HG03060 (cell line): ENCODE results near the gene MXRA7.
"Not testable (repeated sequence)": the region's sequence is repeated elsewhere in the genome, so short reads cannot be mapped to it uniquely, and the experiment has no call there.

Experiments used
- ATAC-seq: cut with Tn5 transposase; IDR thresholded peaks from one replicate; pipeline ENCODE4 v1.9.1; 2021; ENCODE audit warnings: low read depth, moderate number of reproducible peaks; ENCODE audit not compliant: unreplicated experiment

The MXRA7 gene

GRCh38 chr17:76657505-76658241 lies 53.1 kb downstream of the MXRA7 start:
- ATAC-seq = no peak

DNA sequence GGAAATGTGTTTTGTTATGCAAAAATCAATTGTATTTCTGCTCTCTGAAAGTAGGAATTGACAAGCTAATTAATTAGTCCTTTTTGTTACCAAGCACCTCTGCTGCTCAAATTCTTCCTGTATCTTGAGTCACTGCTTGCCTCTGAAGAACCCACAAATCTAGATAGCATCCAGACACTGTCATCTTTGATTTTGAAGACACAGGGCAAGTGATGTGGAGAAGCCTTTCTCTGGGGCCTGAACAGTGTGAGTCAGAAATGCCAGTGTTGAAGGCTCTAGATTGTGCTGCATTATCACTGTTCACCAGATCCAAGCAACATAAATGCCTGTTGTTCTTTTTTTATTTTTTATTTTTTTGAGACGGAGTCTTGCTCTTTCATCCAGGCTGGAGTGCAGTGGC lies 56.4 kb downstream of the MXRA7 start:
- no peak for ATAC-seq

DNA sequence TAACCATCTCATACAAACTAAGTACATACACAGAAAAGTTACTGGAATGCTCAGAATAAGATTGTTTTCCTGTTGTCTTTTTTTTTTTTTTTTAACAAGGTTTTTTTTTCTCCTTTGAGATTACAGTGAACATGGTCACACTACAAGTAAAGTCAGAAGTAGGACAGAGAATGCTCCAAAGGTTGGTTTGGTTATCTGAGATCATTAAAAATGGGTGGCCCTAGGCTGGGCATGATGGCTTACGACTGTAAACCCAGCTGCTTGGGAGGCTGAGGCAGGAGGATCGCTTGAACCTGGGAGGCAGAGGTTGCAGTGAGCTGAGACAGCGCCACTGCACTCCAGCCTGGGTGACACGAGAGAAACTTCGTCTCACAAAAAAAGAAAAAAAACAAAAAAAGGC lies 60.3 kb downstream of the MXRA7 start:
- no peak for ATAC-seq

- ATAC-seq = no peak
Observed at GRCh38 chr17:76646712-76647111, 64.1 kb downstream of the MXRA7 start.

- no peak for ATAC-seq
Observed at GRCh38 chr17:76645481-76645880, 65.3 kb downstream of the MXRA7 start.

- ATAC-seq = no peak
Observed at GRCh38 chr17:76644995-76645394, 65.8 kb downstream of the MXRA7 start.

DNA sequence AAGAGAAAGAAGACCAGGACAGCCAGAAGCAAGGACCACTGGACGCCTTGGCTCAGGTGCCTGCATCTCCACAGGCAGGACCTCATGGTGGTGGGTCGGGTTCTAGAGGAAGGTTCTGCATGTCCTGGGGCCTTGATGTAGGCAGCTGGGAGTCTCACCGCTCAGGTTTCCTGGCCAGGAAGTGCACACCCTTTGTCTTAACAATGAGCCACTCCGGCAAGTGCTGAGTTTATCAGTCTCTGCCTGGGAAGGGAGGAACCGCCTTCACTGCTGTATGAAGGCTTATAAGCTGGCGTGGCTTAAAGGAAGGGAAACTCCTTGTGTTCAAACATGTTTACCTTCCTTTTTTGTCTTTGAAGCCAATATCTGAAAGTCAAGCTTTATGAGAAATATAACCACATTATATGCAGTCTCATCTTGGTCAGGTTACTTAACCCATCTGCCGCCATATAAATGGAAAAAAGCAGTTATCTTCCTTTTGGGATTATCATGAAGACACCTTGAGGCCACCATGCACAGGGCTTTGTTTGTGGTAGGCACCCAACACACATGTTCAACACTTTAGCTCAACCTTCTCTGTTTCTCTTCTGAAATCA lies 67.1 kb downstream of the MXRA7 start, which contains the start of gene ST6GALNAC1:
TSS of gene ST6GALNAC1 (minus strand) at position 205 of the 596 bp plus-strand sequence. CDS start at position 86, 119 bp downstream.
- no peak for ATAC-seq

- ATAC-seq = no peak
Observed at GRCh38 chr17:76642994-76643393, 67.8 kb downstream of the MXRA7 start.

GRCh38 chr17:76642032-76642561 lies 68.7 kb downstream of the MXRA7 start:
- ATAC-seq = no peak

DNA sequence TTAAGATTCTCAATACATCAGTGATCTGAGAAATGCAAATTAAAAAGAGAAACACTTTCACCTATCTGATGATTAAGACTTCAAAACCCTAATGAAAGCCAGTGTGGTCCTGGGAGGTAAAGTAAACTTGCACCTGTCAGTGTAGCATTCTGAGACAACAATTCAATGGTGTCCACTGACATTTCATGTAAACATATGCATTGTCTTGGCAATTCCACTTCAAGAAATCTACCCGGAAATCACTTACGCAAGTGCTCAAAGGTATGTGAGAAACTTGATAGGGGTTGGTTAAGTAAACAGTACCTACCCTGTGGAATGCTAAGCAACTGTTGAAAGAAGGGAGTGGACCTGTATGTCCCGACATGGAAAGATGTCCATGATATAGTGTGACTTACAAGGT lies 69.3 kb downstream of the MXRA7 start:
- no peak for ATAC-seq

DNA sequence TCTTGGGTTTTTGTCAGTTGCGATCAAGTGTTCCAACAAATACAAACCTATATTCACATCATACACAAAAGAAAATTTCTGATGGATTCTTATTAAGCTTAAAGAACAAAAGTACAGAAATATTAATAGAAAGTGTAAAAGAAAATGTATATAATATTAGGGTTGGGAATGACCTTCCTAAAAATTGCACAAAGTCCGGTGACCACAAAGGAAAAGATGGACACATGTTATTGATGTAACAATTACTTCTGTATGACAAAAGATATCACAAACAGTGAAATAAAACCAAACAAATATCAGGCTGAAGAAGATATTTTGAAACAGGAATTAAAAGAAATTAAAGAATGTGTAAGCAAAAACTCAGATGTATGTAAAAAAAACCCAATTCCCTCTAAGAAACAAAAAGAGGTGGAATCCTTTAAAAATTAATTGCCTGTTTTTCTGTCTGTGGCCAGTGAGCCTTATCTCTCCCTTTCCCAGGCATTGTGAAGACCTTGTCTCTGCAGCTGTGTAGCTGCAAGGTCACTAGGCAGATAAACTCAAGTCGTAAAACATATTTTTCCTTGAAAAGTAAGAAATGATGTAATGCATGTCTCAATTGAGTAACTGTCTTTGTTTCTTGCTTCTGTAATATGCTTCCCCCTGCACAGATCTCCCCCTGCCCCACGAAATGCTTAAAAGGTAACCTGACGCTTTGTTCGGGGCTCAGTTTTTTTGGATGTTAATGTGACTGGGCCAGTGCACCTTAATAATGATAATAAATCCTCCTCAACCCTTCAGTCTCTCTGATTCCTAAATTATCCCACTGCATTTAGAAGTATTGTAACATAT lies 70.0 kb downstream of the MXRA7 start:
- ATAC-seq = no peak

DNA sequence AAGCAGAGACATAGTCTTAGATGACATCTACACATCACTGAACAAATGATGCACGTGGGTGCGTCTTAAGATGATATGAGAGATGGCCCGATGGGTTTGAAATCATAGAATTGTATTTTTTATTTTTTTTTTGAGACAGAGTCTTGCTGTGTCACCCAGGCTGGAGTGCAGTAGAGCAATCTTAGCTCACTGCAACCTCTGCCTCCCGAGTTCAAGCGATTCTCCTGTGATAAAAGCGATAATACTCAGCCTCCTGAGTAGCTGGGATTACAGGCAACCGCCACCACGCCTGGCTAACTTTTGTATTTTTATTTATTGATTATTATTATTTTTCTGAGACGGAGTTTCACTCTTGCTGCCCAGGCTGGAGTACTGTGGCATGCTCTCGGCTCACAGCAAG lies 72.5 kb downstream of the MXRA7 start:
- ATAC-seq = no peak

DNA sequence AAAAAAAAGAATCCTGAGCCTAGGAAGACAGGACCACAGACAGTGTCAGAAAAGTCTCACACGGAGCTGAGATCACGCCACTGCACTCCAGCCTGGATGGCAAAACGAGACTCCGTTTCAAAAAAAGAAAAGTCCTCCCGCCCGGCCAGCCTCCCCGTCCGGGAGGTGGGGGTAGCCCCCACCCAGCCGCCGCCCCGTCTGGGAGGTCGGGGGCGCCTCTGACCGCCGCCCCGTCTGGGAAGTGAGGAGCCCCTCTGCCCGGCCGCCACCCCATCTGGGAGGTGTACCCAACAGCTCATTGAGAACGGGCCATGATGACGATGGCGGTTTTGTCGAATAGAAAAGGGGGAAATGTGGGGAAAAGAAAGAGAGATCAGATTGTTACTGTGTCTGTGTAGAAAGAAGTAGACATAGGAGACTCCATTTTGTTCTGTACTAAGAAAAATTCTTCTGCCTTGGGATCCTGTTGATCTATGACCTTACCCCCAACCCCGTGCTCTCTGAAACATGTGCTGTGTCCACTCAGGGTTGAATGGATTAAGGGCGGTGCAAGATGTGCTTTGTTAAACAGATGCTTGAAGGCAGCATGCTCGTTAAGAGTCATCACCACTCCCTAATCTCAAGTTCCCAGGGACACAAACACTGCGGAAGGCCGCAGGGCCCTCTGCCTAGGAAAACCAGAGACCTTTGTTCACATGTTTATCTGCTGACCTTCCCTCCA lies 74.1 kb downstream of the MXRA7 start:
- ATAC-seq = not testable (repeated sequence)

GRCh38 chr17:76635659-76636360 lies 75.0 kb downstream of the MXRA7 start:
- ATAC-seq = no peak

DNA sequence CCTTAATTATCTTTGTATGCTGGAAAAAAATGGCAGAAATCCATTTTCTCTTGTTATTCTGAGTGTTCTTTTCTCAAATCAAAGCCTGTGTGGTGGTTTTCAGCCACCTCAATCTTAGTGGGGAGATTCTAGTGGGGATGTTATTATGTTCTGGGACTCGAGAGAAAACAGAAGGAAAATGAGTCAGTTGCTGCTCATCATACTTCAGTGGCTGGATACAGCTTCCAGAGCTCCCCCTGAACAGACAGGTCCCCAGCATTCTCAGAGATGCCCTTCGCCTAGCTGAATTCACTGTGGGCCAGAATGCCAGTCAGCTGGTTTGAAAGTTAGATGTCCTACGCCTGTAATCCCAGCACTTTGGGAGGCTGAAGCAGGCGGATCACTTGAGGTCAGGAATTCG lies 75.7 kb downstream of the MXRA7 start:
- no peak for ATAC-seq

DNA sequence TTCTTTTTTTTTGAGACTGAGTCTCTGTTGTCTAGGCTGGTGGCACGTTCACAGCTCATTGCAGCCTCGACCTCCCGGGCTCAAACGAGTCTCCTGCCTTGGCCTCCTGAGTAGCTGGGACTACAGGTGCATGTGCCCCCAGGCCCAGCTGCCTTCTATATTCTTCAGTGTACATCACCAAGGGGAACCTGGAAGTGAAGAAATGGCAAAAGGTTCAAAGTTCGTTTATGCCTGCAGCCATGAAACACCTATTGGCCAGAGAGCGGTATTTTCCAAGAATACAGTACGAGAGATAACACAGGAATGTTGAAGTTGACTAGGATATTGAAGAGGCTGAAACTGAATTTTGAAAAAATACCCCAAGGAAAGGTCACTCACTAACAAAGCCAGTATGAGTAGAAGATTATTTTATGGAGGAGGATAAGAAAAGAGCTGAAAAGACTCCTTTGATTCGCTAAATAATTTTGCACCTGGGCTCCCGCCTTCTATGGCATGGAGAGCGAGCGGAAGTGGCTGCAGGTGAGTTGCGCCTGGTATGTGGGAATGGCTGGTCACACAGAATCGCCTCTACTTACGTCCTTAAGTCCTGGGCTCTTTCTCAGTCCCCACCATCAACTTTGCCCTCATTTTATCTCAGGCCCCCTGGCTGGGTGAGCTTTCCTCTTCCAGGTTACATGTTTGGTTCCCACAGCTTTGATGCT lies 77.0 kb downstream of the MXRA7 start:
- ATAC-seq = no peak

GRCh38 chr17:76631821-76632565 lies 78.8 kb downstream of the MXRA7 start:
- no peak for ATAC-seq

- ATAC-seq = no peak
Observed at GRCh38 chr17:76630151-76630550, 80.6 kb downstream of the MXRA7 start.
